GM20431 (cell line): ENCODE data around the gene XKRX.

Source experiments
- in situ Hi-C: fragments of 300-500 bp; cut with MseI, MboI; formaldehyde crosslinking; loops from one replicate; pipeline ENCODE4 v1.15.0; 2020; ENCODE audit warnings: low sequenced_read_pairs; ENCODE audit not compliant: unreplicated experiment

XKRX gene

GRCh38 chrX:100904433-100904832 is 24.3 kb downstream of the XKRX start:
- in situ Hi-C loops, result no loop called here

- in situ Hi-C loops, result no loop called here
Measured at GRCh38 chrX:100895365-100896075, 33.2 kb downstream of the XKRX start.

GRCh38 chrX:100883654-100884053 is 45.1 kb downstream of the XKRX start:
- in situ Hi-C loops, result no loop called here

- in situ Hi-C loops, result no loop called here
Measured at GRCh38 chrX:100880368-100880767, 48.3 kb downstream of the XKRX start.

- in situ Hi-C loops, result no loop called here
Measured at GRCh38 chrX:100874325-100874724, 54.4 kb downstream of the XKRX start, which contains the start of gene NOX1. Gene NOX1, minus strand, starts transcription at chrX:100874359. Its CDS starts 220 bp downstream, at chrX:100874139.

- in situ Hi-C loops, result no loop called here
Measured at GRCh38 chrX:100871594-100872560, 56.8 kb downstream of the XKRX start.

- in situ Hi-C loops, result no loop called here
Measured at GRCh38 chrX:100870527-100870926, 58.2 kb downstream of the XKRX start.

- in situ Hi-C loops, result no loop called here
Measured at GRCh38 chrX:100868273-100868672, 60.4 kb downstream of the XKRX start.

GRCh38 chrX:100864657-100865391 is 63.9 kb downstream of the XKRX start:
- in situ Hi-C loops, result no loop called here
